Muscle of leg (tissue), 11 donors: Measurements from ENCODE around the gene PPIF. TPM values are rescaled to one million over a fixed set of nuclear protein-coding genes. Genes with fewer than 3 reads are reported as not detected.
A peak's percentile ranks its signal among the peaks of the same experiment; 100 is the strongest.

Source experiments
- DNase-seq: peaks from one replicate; pipeline ENCODE4 v3.0.0; 2013
- H3K27ac ChIP-seq: one replicate; pipeline ENCODE4 v1.5.1; 2013; ENCODE audit warnings: mild to moderate bottlenecking, low read length, control low read depth
- H3K27me3 ChIP-seq: one replicate; pipeline ENCODE4 v1.6.1; 2013; ENCODE audit warnings: low read length; ENCODE audit not compliant: control insufficient read depth, insufficient read depth
- H3K36me3 ChIP-seq: one replicate; pipeline ENCODE4 v1.6.1; 2013; ENCODE audit warnings: low read length; ENCODE audit not compliant: control insufficient read depth, insufficient read depth
- H3K4me1 ChIP-seq: one replicate; pipeline ENCODE4 v1.6.1; 2013; ENCODE audit warnings: low read length; ENCODE audit not compliant: control insufficient read depth, insufficient read depth
- H3K4me3 ChIP-seq: one replicate; pipeline ENCODE4 v1.5.1; 2013; ENCODE audit warnings: low read length, control low read depth
- H3K9me3 ChIP-seq: replicated peaks from 2 replicates; pipeline ENCODE4 v1.6.1; 2013; ENCODE audit warnings: low read depth, low read length; ENCODE audit not compliant: control insufficient read depth
- WGBS: methylation state at CpG from one replicate; pipeline ENCODE4 v1.1.5; 2013; ENCODE audit warnings: missing lambda C conversion rate; ENCODE audit not compliant: insufficient coverage; 5-methylcytosine and 5-hydroxymethylcytosine counted together
- polyA plus RNA-seq, 8 donors: library from polyadenylated mRNA; unstranded; fragments of 120-200 nt; gene quantifications; one replicate each; pipeline versions ENCODE4 v1.2.1 to v1.2.3, GENCODE V29; 2013; ENCODE audit warnings: inconsistent platforms in 1 of 8, low replicate concordance in 1 of 8; ENCODE audit not compliant: insufficient read length in 8 of 8, insufficient read depth in 1 of 8
- total RNA-seq: library from RNA; stranded (reverse); fragments of 120-200 nt; gene quantifications from one replicate; pipeline ENCODE4 v1.2.4, GENCODE V29; 2013

Gene PPIF
- total and polyA plus RNA-seq, 9 donors = 8.3 to 28.6 (median 24.3) TPM

DNA sequence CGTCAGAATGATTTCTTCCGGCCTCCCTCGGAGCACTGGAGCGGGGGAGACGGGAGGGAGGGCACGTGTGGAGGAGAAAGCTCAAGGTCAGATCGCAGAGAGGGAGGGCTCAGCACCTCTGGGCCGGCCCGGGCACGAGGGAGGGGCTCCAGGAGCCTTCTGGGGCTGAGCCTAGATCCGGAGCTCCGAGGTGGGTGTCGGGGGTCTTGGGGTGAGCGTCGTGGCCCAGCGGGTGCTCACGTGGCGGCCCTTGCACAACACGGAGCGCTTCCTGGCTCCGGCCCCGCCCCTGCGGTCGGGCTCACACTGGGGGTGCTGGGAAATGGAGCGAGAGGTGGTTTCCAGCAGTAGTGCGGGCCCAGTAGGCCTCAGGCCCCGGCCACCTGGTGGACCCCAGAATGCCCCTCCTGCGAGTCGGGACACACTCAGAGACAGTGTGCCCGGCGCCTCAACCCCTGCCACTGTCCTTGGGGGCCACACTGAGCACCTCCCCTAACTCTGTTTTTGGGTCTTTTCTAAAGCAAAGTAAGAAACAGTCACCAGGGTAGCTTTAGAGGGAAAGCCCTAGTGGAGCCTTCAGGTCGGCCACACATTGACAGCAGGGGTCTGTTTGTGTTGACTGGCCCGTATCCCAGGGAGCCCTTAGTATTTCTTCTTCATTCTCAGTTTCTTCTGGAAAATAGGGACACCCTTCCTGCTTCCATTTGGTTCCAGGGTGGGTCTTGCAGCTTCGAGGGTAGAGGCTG is 798 bp downstream of the PPIF start:
- Histone ChIP-seq H3K36me3 (peaks cover 44% of the 10 kb centered on the region), H3K4me3 (peak overlapping the region; percentile 80), H3K27me3 (peaks cover 2% of the 10 kb centered on the region), H3K27ac (peak overlapping the region; percentile 45), H3K9me3 (no peaks in the 10 kb centered on the region), H3K4me1 (peaks cover 22% of the 10 kb centered on the region)
- WGBS = under 1% methylated on average over 31 of the region's 34 CpGs
- peak; percentile 76 for DNase-seq

DNA sequence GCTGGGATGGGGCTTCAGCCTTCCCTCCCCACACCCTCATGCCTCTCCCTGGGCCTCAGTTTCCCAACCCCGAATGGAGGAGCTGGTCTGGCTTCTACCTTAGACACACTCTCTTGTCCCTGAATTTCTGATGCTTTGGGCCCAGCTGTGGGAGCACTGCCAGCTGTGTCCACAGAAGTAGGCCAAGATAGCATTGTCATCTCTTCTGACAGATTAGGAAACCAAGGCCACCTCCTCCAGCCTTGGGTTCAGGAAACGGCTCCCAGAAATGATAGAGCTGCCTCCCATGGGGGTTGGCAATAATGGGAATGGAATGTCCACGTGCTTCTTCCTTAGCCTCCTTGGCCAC is 1.3 kb downstream of the PPIF start:
- peaks cover 22% of the 10 kb centered on the region for H3K4me1 ChIP-seq
- H3K27me3 ChIP-seq = peaks cover 2% of the 10 kb centered on the region
- H3K4me3 ChIP-seq = peak overlapping the region; percentile 80
- H3K27ac ChIP-seq = peak overlapping the region; percentile 45
- peaks cover 50% of the 10 kb centered on the region for H3K36me3 ChIP-seq
- no peak for DNase-seq
- WGBS = 100% methylated on average over 1 of the region's 3 CpGs
- no peaks in the 10 kb centered on the region for H3K9me3 ChIP-seq

- WGBS = 83% methylated on average over 4 of the region's 6 CpGs
- Histone ChIP-seq H3K27me3 (no peaks in the 10 kb centered on the region), H3K4me1 (peaks cover 22% of the 10 kb centered on the region), H3K9me3 (no peaks in the 10 kb centered on the region), H3K36me3 (peaks cover 54% of the 10 kb centered on the region), H3K4me3 (no peak overlapping the region), H3K27ac (no peak overlapping the region)
- no peak for DNase-seq
These were observed 1.8 kb downstream of the PPIF start for GRCh38 chr10:79349072-79349491.

DNA sequence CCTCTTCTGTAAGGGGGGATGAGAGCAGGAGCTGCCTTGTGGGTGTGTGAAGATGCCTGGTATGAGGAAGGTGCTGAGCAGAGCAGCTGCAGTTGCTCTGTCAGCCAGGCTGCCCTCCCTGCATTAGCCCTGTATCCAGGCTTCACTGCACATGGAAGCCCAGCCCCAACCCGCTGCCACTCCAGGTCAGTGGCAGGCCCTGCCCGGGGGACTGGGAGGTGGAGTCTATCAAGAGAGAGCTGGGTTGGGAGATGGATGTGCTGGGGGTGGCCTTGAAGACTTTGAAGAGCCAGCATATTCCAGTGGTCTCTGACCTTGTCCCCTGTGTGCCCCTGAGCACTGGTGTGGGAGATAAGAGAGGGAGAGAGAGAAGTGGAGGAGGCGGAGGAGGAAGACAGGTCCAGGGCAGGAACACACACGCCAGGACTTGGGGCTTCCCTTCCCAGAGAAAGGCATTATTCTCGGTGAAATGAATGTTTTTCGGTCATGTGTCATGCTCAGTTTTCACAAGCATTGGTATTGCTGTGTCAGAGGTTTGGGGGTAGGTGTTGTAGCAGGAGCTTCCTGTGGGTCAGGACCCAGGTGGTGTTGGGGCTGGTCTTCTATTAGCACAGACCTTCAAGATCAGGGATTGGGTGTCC is 2.6 kb downstream of the PPIF start:
- Histone ChIP-seq H3K4me3 (no peak overlapping the region), H3K4me1 (peaks cover 22% of the 10 kb centered on the region), H3K9me3 (no peaks in the 10 kb centered on the region), H3K36me3 (peaks cover 62% of the 10 kb centered on the region), H3K27me3 (no peaks in the 10 kb centered on the region), H3K27ac (no peak overlapping the region)
- DNase-seq = no peak
- WGBS = 90% methylated on average over 5 of the region's 6 CpGs

DNA sequence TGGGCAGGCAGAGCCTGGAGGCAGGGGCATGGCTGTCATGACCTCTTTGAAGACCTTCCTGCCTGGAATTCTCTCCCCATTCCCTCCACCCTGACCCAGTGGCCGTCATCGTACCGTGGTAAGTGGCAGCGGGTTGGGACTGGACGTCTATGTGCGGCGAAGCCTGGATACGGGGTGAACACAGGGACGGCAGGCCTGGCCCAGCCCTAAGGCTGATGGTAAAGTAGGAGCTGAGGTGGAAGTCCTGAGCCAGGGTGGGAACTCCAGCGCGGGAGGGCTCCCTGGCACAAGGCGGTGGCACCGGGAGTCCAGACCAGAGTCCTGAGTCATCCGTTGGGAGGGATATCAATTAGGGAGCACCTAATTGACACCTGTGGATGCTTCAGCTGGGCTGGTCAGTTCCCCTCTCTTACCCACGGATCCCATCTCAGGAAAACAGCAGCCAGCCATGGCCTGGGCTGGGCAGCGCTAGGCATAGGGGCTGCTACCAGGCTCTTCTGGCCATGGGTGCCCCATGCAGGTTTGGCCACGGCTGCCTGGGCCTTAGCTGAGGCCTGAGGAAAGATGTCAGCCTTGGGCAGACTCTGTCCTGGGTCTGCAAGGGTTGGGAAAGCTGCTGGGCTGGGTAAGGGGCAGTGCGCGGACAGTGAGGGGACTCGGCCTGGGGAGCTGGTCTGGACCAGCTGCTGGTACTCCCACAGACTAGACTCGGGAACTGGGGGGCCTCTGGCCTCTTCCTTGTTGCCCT is 3.3 kb downstream of the PPIF start:
- H3K27me3 ChIP-seq = no peaks in the 10 kb centered on the region
- H3K9me3 ChIP-seq = no peaks in the 10 kb centered on the region
- H3K27ac ChIP-seq = no peak overlapping the region
- no peak overlapping the region for H3K4me3 ChIP-seq
- 90% methylated on average over 19 of the region's 21 CpGs for WGBS
- peaks cover 22% of the 10 kb centered on the region for H3K4me1 ChIP-seq
- no peak for DNase-seq
- peaks cover 63% of the 10 kb centered on the region for H3K36me3 ChIP-seq

- Histone ChIP-seq H3K36me3 (peaks cover 63% of the 10 kb centered on the region), H3K27me3 (no peaks in the 10 kb centered on the region), H3K4me1 (peaks cover 22% of the 10 kb centered on the region)
These were observed 4.1 kb downstream of the PPIF start for GRCh38 chr10:79351332-79351731.

GRCh38 chr10:79352035-79352877 is 5.0 kb downstream of the PPIF start:
- H3K9me3 ChIP-seq = no peaks in the 10 kb centered on the region
- no peak overlapping the region for H3K4me3 ChIP-seq
- WGBS = 93% methylated on average over 9 of the region's 11 CpGs
- H3K4me1 ChIP-seq = peaks cover 14% of the 10 kb centered on the region
- no peak for DNase-seq
- no peaks in the 10 kb centered on the region for H3K27me3 ChIP-seq
- H3K27ac ChIP-seq = no peak overlapping the region
- peaks cover 63% of the 10 kb centered on the region for H3K36me3 ChIP-seq

More at GRCh38 chr10:79351332-79351731, 4.1 kb downstream of the PPIF start:
- WGBS = 96% methylated on average over 10 of the region's 13 CpGs
- no peak overlapping the region for H3K27ac ChIP-seq
- no peak for DNase-seq
- H3K9me3 ChIP-seq = no peaks in the 10 kb centered on the region
- no peak overlapping the region for H3K4me3 ChIP-seq

- 79% methylated on average over 6 of the region's 8 CpGs for WGBS
- no peak overlapping the region for H3K4me3 ChIP-seq
- DNase-seq = no peak
These were observed 5.7 kb downstream of the PPIF start for GRCh38 chr10:79353000-79353406.

DNA sequence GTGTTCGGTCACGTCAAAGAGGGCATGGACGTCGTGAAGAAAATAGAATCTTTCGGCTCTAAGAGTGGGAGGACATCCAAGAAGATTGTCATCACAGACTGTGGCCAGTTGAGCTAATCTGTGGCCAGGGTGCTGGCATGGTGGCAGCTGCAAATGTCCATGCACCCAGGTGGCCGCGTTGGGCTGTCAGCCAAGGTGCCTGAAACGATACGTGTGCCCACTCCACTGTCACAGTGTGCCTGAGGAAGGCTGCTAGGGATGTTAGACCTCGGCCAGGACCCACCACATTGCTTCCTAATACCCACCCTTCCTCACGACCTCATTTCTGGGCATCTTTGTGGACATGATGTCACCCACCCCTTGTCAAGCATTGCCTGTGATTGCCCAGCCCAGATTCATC is 6.5 kb downstream of the PPIF start:
- Histone ChIP-seq H3K4me3 (no peak overlapping the region), H3K36me3 (peaks cover 60% of the 10 kb centered on the region), H3K9me3 (no peaks in the 10 kb centered on the region), H3K27ac (no peak overlapping the region), H3K27me3 (no peaks in the 10 kb centered on the region), H3K4me1 (peaks cover 4% of the 10 kb centered on the region)
- no peak for DNase-seq
- WGBS = 91% methylated on average over 7 of the region's 11 CpGs

More at GRCh38 chr10:79353000-79353406, 5.7 kb downstream of the PPIF start:
- no peaks in the 10 kb centered on the region for H3K9me3 ChIP-seq
- peaks cover 11% of the 10 kb centered on the region for H3K4me1 ChIP-seq
- H3K27me3 ChIP-seq = no peaks in the 10 kb centered on the region
- peaks cover 63% of the 10 kb centered on the region for H3K36me3 ChIP-seq
- no peak overlapping the region for H3K27ac ChIP-seq
